Measurements from ENCODE around the gene CNOT3.

GRCh38 chr19:54142166-54142780, 4.7 kb downstream of the CNOT3 start:
- TF ChIP-seq EZH2 (IDR thresholded peaks at IDR 0.05): no peak
- no peak for TF ChIP-seq POLR2AphosphoS5 (IDR thresholded peaks at IDR 0.05; ENCODE audit: borderline replicate concordance, low read depth, low read length)

All from SK-N-MC (cell line).